ENCODE results near the gene MAML1. TPM values are rescaled to one million over a fixed set of nuclear protein-coding genes. Genes with fewer than 3 reads are reported as not detected.

MAML1 gene
- total and polyA plus RNA-seq, 2 donors (not counting 1 experiment from before 2014, with no cell fraction given), result 12.0 to 50.6 TPM

DNA sequence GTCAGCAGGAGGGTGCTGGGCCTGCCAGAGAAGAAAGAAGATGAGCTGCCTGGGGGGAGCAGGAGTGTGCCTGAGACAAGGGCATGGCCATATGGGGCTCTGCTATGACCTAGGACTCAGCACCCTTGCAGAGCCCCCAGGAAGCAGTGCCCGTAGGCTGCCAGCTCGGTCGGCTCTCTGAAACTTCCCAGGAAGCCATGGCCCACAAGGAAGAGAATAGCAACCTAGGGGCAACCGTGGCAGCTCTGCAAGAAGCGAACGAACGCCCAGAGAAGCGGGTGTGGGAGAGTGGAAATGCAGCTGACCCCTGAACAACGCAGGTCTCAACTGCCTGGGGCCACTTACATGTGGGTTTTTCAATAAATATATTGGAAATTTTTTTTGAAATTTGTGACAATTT, 50.5 kb downstream of the MAML1 start:
- Mint-ChIP-seq H3K9me3 (ENCODE audit: insufficient read depth) (no peaks in the 10 kb centered on the region), H3K4me1 (no peaks in the 10 kb centered on the region), H3K27me3 (no peaks in the 10 kb centered on the region), H3K27ac (no peak overlapping the region), H3K4me3 (no peak overlapping the region)
- ChIA-PET CTCF (interaction anchor here (0.6 kb wide), 1 partner anchor 155 kb away, joined by 3 read pairs; no protein-coding TSS in a partner anchor), POLR2A (interaction anchor here (0.6 to 0.8 kb wide), 3 partner anchors 62 to 212 kb away, joined by 3 to 10 read pairs (median 3); no protein-coding TSS in a partner anchor)
- DNase-seq, result no peak
- no peak overlapping the region for H2AFZ ChIP-seq (ENCODE audit: insufficient read depth, low read depth, low read length, poor library complexity, severe bottlenecking)
- intact Hi-C loops (cut with micrococcal nuclease), result no loop called here
- no peaks in the 10 kb centered on the region for H3K79me2 ChIP-seq (ENCODE audit: control insufficient read depth, insufficient read depth, low read length)
- no peak overlapping the region for H3K9ac ChIP-seq (ENCODE audit: low read length)
- 98% methylated on average over 9 of the region's 9 CpGs for WGBS (ENCODE audit: insufficient coverage)
- no peak for ATAC-seq (ENCODE audit: low read depth)
- no peak overlapping the region for H3K4me3 ChIP-seq (ENCODE audit: control extremely low read depth in 1 of 5, extremely low read depth in 1 of 5, insufficient read depth in 1 of 5, low read depth in 2 of 5, low read length in 4 of 5)
- H4K20me1 ChIP-seq (ENCODE audit: control insufficient read depth, insufficient read depth, low read length, poor library complexity, severe bottlenecking), result no peaks in the 10 kb centered on the region
- no peak overlapping the region for H3K4me2 ChIP-seq (replicated peaks; ENCODE audit: low read depth, low read length, poor library complexity, severe bottlenecking)
- H3K27me3 ChIP-seq (replicated peaks in 1 of 4; ENCODE audit: control extremely low read depth in 1 of 4, control insufficient read depth in 3 of 4, insufficient read depth in 4 of 4, low read length in 3 of 4), result no peaks in the 10 kb centered on the region
- H3K27ac ChIP-seq (ENCODE audit: low read length in 2 of 2), result no peak overlapping the region
- H3K4me1 ChIP-seq (ENCODE audit: control insufficient read depth in 2 of 2, insufficient read depth in 2 of 2, low read length in 2 of 2), result no peaks in the 10 kb centered on the region
- H3K9me3 ChIP-seq (ENCODE audit: control extremely low read depth in 1 of 3, control insufficient read depth in 2 of 3, insufficient read depth in 1 of 3, low read length in 2 of 3), result no peaks in the 10 kb centered on the region
- peaks cover 0 to 8% of the 10 kb centered on the region in 2 experiments for H3K36me3 ChIP-seq (replicated peaks in 1 of 2; ENCODE audit: control extremely low read depth in 1 of 2, control insufficient read depth in 1 of 2, extremely low read depth in 1 of 2, insufficient read depth in 2 of 2, low read length in 1 of 2)
- TF ChIP-seq, protein P1, sequence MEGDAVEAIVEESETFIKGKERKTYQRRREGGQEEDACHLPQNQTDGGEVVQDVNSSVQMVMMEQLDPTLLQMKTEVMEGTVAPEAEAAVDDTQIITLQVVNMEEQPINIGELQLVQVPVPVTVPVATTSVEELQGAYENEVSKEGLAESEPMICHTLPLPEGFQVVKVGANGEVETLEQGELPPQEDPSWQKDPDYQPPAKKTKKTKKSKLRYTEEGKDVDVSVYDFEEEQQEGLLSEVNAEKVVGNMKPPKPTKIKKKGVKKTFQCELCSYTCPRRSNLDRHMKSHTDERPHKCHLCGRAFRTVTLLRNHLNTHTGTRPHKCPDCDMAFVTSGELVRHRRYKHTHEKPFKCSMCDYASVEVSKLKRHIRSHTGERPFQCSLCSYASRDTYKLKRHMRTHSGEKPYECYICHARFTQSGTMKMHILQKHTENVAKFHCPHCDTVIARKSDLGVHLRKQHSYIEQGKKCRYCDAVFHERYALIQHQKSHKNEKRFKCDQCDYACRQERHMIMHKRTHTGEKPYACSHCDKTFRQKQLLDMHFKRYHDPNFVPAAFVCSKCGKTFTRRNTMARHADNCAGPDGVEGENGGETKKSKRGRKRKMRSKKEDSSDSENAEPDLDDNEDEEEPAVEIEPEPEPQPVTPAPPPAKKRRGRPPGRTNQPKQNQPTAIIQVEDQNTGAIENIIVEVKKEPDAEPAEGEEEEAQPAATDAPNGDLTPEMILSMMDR (IDR thresholded peaks at IDR 0.05), result no peak
- TF ChIP-seq EZH2 (IDR thresholded peaks at IDR 0.05; ENCODE audit: borderline replicate concordance, insufficient read depth, low read depth, low read length, poor library complexity, severe bottlenecking), result no peak

GRCh38 chr5:179786861-179787260, 54.2 kb downstream of the MAML1 start:
- no peak overlapping the region for H3K4me3 ChIP-seq (ENCODE audit: control extremely low read depth in 1 of 5, extremely low read depth in 1 of 5, insufficient read depth in 1 of 5, low read depth in 2 of 5, low read length in 4 of 5)
- Mint-ChIP-seq H3K4me3 (no peak overlapping the region), H3K4me1 (no peaks in the 10 kb centered on the region), H3K9me3 (ENCODE audit: insufficient read depth) (no peaks in the 10 kb centered on the region), H3K27me3 (no peaks in the 10 kb centered on the region), H3K27ac (no peak overlapping the region)
- H3K27ac ChIP-seq (ENCODE audit: low read length in 2 of 2), result no peak overlapping the region
- ATAC-seq (ENCODE audit: low read depth) (no peak), DNase-seq (no peak)
- WGBS (ENCODE audit: insufficient coverage), result 85% methylated on average over 12 of the region's 12 CpGs
- CTCF ChIA-PET, result interaction anchor here (0.5 kb wide), 1 partner anchor 384 kb away, joined by 3 read pairs; no protein-coding TSS in a partner anchor
- POLR2A ChIA-PET, result no interaction called here
- H3K4me2 ChIP-seq (replicated peaks; ENCODE audit: low read depth, low read length, poor library complexity, severe bottlenecking), result no peak overlapping the region
- intact Hi-C loops (cut with micrococcal nuclease), result no loop called here
- H3K27me3 ChIP-seq (replicated peaks in 1 of 4; ENCODE audit: control extremely low read depth in 1 of 4, control insufficient read depth in 3 of 4, insufficient read depth in 4 of 4, low read length in 3 of 4), result no peaks in the 10 kb centered on the region
- H3K9ac ChIP-seq (ENCODE audit: low read length), result no peak overlapping the region
- H3K9me3 ChIP-seq (ENCODE audit: control extremely low read depth in 1 of 3, control insufficient read depth in 2 of 3, insufficient read depth in 1 of 3, low read length in 2 of 3), result no peaks in the 10 kb centered on the region
- no peaks in the 10 kb centered on the region for H3K36me3 ChIP-seq (replicated peaks in 1 of 2; ENCODE audit: control extremely low read depth in 1 of 2, control insufficient read depth in 1 of 2, extremely low read depth in 1 of 2, insufficient read depth in 2 of 2, low read length in 1 of 2)
- H2AFZ ChIP-seq (ENCODE audit: insufficient read depth, low read depth, low read length, poor library complexity, severe bottlenecking), result no peak overlapping the region
- no peak for TF ChIP-seq EZH2 (IDR thresholded peaks at IDR 0.05; ENCODE audit: borderline replicate concordance, insufficient read depth, low read depth, low read length, poor library complexity, severe bottlenecking)
- TF ChIP-seq, protein P1 (IDR thresholded peaks at IDR 0.05), result no peak
- no peaks in the 10 kb centered on the region for H3K79me2 ChIP-seq (ENCODE audit: control insufficient read depth, insufficient read depth, low read length)
- H4K20me1 ChIP-seq (ENCODE audit: control insufficient read depth, insufficient read depth, low read length, poor library complexity, severe bottlenecking), result no peaks in the 10 kb centered on the region
- H3K4me1 ChIP-seq (ENCODE audit: control insufficient read depth in 2 of 2, insufficient read depth in 2 of 2, low read length in 2 of 2), result no peaks in the 10 kb centered on the region

All from B cell (primary cell).